ENCODE data around the gene CMTR2.
A peak's percentile ranks its signal among the peaks of the same experiment; 100 is the strongest.

CMTR2 gene

DNA sequence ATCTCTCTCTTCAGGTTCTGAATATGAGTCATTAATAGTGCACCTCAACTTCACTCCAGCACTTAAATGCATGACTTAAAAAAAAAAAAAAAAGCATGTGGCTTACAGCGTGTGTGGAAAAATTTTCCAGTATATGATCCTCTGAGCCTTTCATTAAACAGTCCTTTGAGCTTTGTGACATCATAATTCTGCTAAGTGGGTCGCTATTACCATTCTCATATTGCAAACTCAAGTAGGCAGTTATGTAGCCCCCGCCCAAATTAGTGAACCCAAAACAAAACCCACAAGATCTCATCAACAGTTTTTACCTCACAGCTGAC is 672 bp downstream of the CMTR2 start:
- Histone ChIP-seq H2BK120ac (ENCODE audit: low read depth, low read length) (no peak overlapping the region), H3K9ac (ENCODE audit: low read length) (peak overlapping the region; percentile 72), H2AK5ac (ENCODE audit: low read length) (no peak overlapping the region), H3K56ac (ENCODE audit: low read length) (peak overlapping the region; percentile 81), H4K8ac (ENCODE audit: low read depth, low read length) (peak overlapping the region; percentile 82), H3K4ac (ENCODE audit: low read depth, low read length) (no peak overlapping the region), H3K79me1 (ENCODE audit: low read length) (peaks cover 9% of the 10 kb centered on the region), H4K5ac (ENCODE audit: low read length) (no peak overlapping the region), H3K23ac (ENCODE audit: low read length) (no peak overlapping the region), H3K79me2 (ENCODE audit: control insufficient read depth, insufficient read depth, low read length) (peaks cover 10% of the 10 kb centered on the region), H2BK5ac (ENCODE audit: low read length) (no peak overlapping the region), H2BK15ac (replicated peaks; ENCODE audit: low read depth) (no peak overlapping the region), H3K4me2 (ENCODE audit: low read length) (peak overlapping the region; percentile 30), H3K18ac (ENCODE audit: low read length) (peak overlapping the region; percentile 79), H3K36me3 (ENCODE audit: control insufficient read depth, insufficient read depth, low read length) (peaks cover 2% of the 10 kb centered on the region), H3K4me3 (ENCODE audit: low read length) (peak overlapping the region; percentile 45), H3K4me1 (ENCODE audit: control insufficient read depth, low read depth, low read length) (peaks cover 5% of the 10 kb centered on the region), H3K27me3 (ENCODE audit: insufficient read depth, low read length, poor library complexity) (no peaks in the 10 kb centered on the region), H3K27ac (ENCODE audit: low read depth, low read length) (peak overlapping the region; percentile 92)
- peak; percentile 0 for DNase-seq
- no CpG with 5 or more reads among the region's 3 CpGs for WGBS (ENCODE audit: extremely low coverage, insufficient coverage, low lambda C conversion rate)

DNA sequence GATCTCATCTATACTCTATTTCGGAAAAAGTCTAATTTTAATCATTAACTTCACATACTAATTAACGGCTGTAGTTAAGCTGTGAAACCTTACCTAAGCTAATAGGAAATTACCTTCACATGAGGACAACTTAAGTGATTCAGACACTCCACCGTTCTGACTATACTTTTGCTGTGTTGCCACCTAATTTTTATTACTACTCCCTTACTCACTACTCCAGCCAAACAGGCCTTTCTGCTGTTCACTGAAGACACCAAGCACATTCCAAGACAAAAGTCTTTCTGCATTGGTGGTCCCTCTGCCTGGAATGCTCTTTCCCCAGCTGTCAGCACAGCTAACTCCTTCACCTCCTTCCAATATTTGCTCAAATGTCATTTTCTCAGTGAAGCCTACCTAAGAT is 1.3 kb downstream of the CMTR2 start:
- no peak overlapping the region for H4K5ac ChIP-seq (ENCODE audit: low read length)
- H2BK120ac ChIP-seq (ENCODE audit: low read depth, low read length) = no peak overlapping the region
- peak overlapping the region; percentile 81 for H3K56ac ChIP-seq (ENCODE audit: low read length)
- peak overlapping the region; percentile 30 for H3K4me2 ChIP-seq (ENCODE audit: low read length)
- no peak overlapping the region for H3K4me3 ChIP-seq (ENCODE audit: low read length)
- no peak overlapping the region for H3K18ac ChIP-seq (ENCODE audit: low read length)
- H3K79me2 ChIP-seq (ENCODE audit: control insufficient read depth, insufficient read depth, low read length) = peaks cover 10% of the 10 kb centered on the region
- peaks cover 2% of the 10 kb centered on the region for H3K36me3 ChIP-seq (ENCODE audit: control insufficient read depth, insufficient read depth, low read length)
- H3K4ac ChIP-seq (ENCODE audit: low read depth, low read length) = no peak overlapping the region
- H2BK5ac ChIP-seq (ENCODE audit: low read length) = no peak overlapping the region
- DNase-seq = peak; percentile 14
- no peak overlapping the region for H4K8ac ChIP-seq (ENCODE audit: low read depth, low read length)
- WGBS (ENCODE audit: extremely low coverage, insufficient coverage, low lambda C conversion rate) = no CpG with 5 or more reads among the region's 3 CpGs
- H2BK15ac ChIP-seq (replicated peaks; ENCODE audit: low read depth) = no peak overlapping the region
- H3K23ac ChIP-seq (ENCODE audit: low read length) = no peak overlapping the region
- H3K27ac ChIP-seq (ENCODE audit: low read depth, low read length) = no peak overlapping the region
- no peaks in the 10 kb centered on the region for H3K27me3 ChIP-seq (ENCODE audit: insufficient read depth, low read length, poor library complexity)
- H3K4me1 ChIP-seq (ENCODE audit: control insufficient read depth, low read depth, low read length) = peaks cover 5% of the 10 kb centered on the region
- peak overlapping the region; percentile 72 for H3K9ac ChIP-seq (ENCODE audit: low read length)
- no peak overlapping the region for H2AK5ac ChIP-seq (ENCODE audit: low read length)
- peaks cover 9% of the 10 kb centered on the region for H3K79me1 ChIP-seq (ENCODE audit: low read length)

DNA sequence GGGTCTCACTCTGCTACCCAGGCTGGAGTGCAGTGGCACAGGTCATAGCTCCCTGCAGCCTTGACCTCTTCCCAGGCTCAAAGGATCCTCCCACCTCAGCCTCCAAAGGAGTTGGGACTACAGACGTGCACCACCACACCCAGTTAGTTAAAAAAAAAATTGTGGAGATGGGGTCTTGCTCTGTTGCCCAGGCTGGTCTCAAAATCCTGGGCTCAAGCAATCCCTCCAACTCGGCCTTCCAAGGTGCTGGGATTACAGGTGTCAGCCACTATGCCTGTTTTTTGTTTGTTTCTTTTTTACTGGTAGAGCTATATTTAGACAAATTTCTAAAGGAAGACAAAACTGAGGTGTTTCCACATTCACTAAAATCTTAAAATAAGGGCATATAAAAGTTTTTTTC is 1.7 kb downstream of the CMTR2 start:
- Histone ChIP-seq H2AK5ac (ENCODE audit: low read length) (no peak overlapping the region), H3K79me1 (ENCODE audit: low read length) (peaks cover 9% of the 10 kb centered on the region), H3K27ac (ENCODE audit: low read depth, low read length) (no peak overlapping the region), H3K36me3 (ENCODE audit: control insufficient read depth, insufficient read depth, low read length) (peaks cover 2% of the 10 kb centered on the region), H2BK15ac (replicated peaks; ENCODE audit: low read depth) (no peak overlapping the region), H2BK120ac (ENCODE audit: low read depth, low read length) (no peak overlapping the region), H3K27me3 (ENCODE audit: insufficient read depth, low read length, poor library complexity) (no peaks in the 10 kb centered on the region), H2BK5ac (ENCODE audit: low read length) (no peak overlapping the region), H3K56ac (ENCODE audit: low read length) (no peak overlapping the region), H3K9ac (ENCODE audit: low read length) (no peak overlapping the region), H3K4me1 (ENCODE audit: control insufficient read depth, low read depth, low read length) (peaks cover 5% of the 10 kb centered on the region), H3K23ac (ENCODE audit: low read length) (no peak overlapping the region), H4K5ac (ENCODE audit: low read length) (no peak overlapping the region), H3K4me2 (ENCODE audit: low read length) (no peak overlapping the region), H3K79me2 (ENCODE audit: control insufficient read depth, insufficient read depth, low read length) (peaks cover 10% of the 10 kb centered on the region), H3K4ac (ENCODE audit: low read depth, low read length) (no peak overlapping the region), H3K4me3 (ENCODE audit: low read length) (no peak overlapping the region), H3K18ac (ENCODE audit: low read length) (no peak overlapping the region), H4K8ac (ENCODE audit: low read depth, low read length) (peak overlapping the region; percentile 56)
- no CpG with 5 or more reads among the region's 2 CpGs for WGBS (ENCODE audit: extremely low coverage, insufficient coverage, low lambda C conversion rate)
- no peak for DNase-seq

DNA sequence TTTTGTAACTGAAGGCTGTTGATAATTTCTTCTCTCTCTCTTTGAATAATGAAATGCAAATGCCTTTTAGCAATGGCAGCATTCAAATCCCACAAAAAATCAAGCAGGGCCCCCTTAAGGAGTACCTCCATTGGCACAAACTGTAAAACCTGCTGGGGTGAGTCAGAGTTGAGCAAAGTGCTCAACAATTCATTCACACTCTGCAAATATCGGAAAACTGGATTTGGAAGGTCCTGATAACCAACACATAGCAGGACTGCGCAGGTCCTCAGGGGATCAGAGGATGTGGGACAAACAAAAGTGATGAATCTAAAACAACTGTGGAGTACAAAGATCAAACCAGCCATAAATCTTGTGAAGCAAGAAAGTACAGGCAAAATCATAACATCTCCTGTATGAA is 5.6 kb downstream of the CMTR2 start:
- no peak overlapping the region for H3K18ac ChIP-seq (ENCODE audit: low read length)
- H4K5ac ChIP-seq (ENCODE audit: low read length) = no peak overlapping the region
- no peak overlapping the region for H3K4me2 ChIP-seq (ENCODE audit: low read length)
- WGBS (ENCODE audit: extremely low coverage, insufficient coverage, low lambda C conversion rate) = no CpG with 5 or more reads among the region's 2 CpGs
- DNase-seq = no peak
- H3K4me1 ChIP-seq (ENCODE audit: control insufficient read depth, low read depth, low read length) = peaks cover 5% of the 10 kb centered on the region
- no peak overlapping the region for H3K4me3 ChIP-seq (ENCODE audit: low read length)
- H3K23ac ChIP-seq (ENCODE audit: low read length) = no peak overlapping the region
- peaks cover 2% of the 10 kb centered on the region for H3K36me3 ChIP-seq (ENCODE audit: control insufficient read depth, insufficient read depth, low read length)
- no peak overlapping the region for H2BK15ac ChIP-seq (replicated peaks; ENCODE audit: low read depth)
- no peak overlapping the region for H2BK5ac ChIP-seq (ENCODE audit: low read length)
- no peak overlapping the region for H4K8ac ChIP-seq (ENCODE audit: low read depth, low read length)
- peaks cover 10% of the 10 kb centered on the region for H3K79me2 ChIP-seq (ENCODE audit: control insufficient read depth, insufficient read depth, low read length)
- no peak overlapping the region for H3K27ac ChIP-seq (ENCODE audit: low read depth, low read length)
- no peak overlapping the region for H2BK120ac ChIP-seq (ENCODE audit: low read depth, low read length)
- no peak overlapping the region for H3K9ac ChIP-seq (ENCODE audit: low read length)
- peaks cover 9% of the 10 kb centered on the region for H3K79me1 ChIP-seq (ENCODE audit: low read length)
- no peaks in the 10 kb centered on the region for H3K27me3 ChIP-seq (ENCODE audit: insufficient read depth, low read length, poor library complexity)
- no peak overlapping the region for H3K4ac ChIP-seq (ENCODE audit: low read depth, low read length)
- no peak overlapping the region for H2AK5ac ChIP-seq (ENCODE audit: low read length)
- no peak overlapping the region for H3K56ac ChIP-seq (ENCODE audit: low read length)

DNA sequence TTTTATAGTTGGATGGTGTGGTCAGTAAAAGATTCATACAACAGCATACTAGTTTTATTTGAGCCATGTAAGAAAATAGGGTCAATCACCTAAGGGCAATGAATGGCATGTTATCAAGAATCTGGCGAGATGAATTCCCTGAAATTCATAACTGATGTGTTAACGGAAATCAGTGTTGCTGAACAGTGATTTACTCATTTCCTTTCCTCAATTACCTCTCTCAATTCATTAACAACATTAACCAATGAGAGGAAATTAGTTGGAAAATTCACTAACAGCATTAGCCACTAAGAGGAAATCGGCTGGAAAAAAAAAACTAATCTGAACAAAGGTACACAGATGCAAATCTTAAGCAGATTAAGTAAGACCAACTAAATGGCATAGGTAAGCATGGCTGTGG is 6.3 kb downstream of the CMTR2 start:
- no peak overlapping the region for H2BK15ac ChIP-seq (replicated peaks; ENCODE audit: low read depth)
- H3K4me3 ChIP-seq (ENCODE audit: low read length) = no peak overlapping the region
- no peak overlapping the region for H3K27ac ChIP-seq (ENCODE audit: low read depth, low read length)
- no peak overlapping the region for H3K9ac ChIP-seq (ENCODE audit: low read length)
- H2AK5ac ChIP-seq (ENCODE audit: low read length) = no peak overlapping the region
- peaks cover 2% of the 10 kb centered on the region for H3K36me3 ChIP-seq (ENCODE audit: control insufficient read depth, insufficient read depth, low read length)
- H3K27me3 ChIP-seq (ENCODE audit: insufficient read depth, low read length, poor library complexity) = no peaks in the 10 kb centered on the region
- H4K8ac ChIP-seq (ENCODE audit: low read depth, low read length) = no peak overlapping the region
- H2BK120ac ChIP-seq (ENCODE audit: low read depth, low read length) = no peak overlapping the region
- H3K4ac ChIP-seq (ENCODE audit: low read depth, low read length) = no peak overlapping the region
- H2BK5ac ChIP-seq (ENCODE audit: low read length) = no peak overlapping the region
- no peak for DNase-seq
- no peak overlapping the region for H3K23ac ChIP-seq (ENCODE audit: low read length)
- no peak overlapping the region for H3K18ac ChIP-seq (ENCODE audit: low read length)
- peaks cover 7% of the 10 kb centered on the region for H3K79me1 ChIP-seq (ENCODE audit: low read length)
- H3K56ac ChIP-seq (ENCODE audit: low read length) = no peak overlapping the region
- H4K5ac ChIP-seq (ENCODE audit: low read length) = no peak overlapping the region
- peaks cover under 1% of the 10 kb centered on the region for H3K4me1 ChIP-seq (ENCODE audit: control insufficient read depth, low read depth, low read length)
- H3K4me2 ChIP-seq (ENCODE audit: low read length) = no peak overlapping the region
- peaks cover 6% of the 10 kb centered on the region for H3K79me2 ChIP-seq (ENCODE audit: control insufficient read depth, insufficient read depth, low read length)
- WGBS (ENCODE audit: extremely low coverage, insufficient coverage, low lambda C conversion rate) = no CpG with 5 or more reads among the region's 3 CpGs

DNA sequence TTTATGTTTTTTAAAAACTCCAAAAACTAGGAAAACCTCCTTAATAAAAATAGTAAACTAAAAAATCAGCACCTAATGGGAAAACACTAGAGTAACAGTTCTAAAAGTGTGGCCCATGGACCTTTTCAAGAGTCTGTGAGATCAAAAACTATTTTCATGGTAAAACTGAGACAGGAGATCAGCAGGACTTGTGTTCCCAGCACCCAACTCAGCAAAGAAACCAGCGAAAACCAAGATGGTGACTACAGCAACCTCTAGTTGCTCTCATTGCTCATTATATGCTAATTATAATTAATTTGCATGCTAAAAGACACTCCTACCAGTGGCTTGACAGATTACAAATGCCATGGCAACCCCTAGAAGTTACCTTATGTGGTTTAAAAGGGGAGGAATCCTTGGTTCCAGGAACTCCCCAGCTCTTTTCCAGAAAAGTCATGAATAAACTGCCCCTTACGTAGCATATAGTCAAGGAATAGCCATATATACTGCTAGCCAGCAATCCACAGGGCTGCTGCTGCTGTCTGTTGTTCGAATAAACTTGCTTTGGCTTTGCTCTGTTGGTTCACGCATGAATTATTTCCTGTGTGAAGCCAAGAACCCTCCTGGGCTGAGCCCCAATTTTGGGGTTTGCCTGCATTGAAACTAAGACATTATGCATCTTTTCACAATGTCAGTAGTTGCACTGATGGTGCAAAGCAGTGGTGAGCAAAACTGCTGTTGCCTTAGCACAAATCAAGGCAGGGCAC is 12.4 kb downstream of the CMTR2 start:
- Histone ChIP-seq H3K18ac (ENCODE audit: low read length) (no peak overlapping the region), H3K79me1 (ENCODE audit: low read length) (no peaks in the 10 kb centered on the region), H3K36me3 (ENCODE audit: control insufficient read depth, insufficient read depth, low read length) (no peaks in the 10 kb centered on the region), H3K4me2 (ENCODE audit: low read length) (no peak overlapping the region), H2BK15ac (replicated peaks; ENCODE audit: low read depth) (no peak overlapping the region), H3K4me3 (ENCODE audit: low read length) (no peak overlapping the region), H3K79me2 (ENCODE audit: control insufficient read depth, insufficient read depth, low read length) (no peaks in the 10 kb centered on the region), H2BK120ac (ENCODE audit: low read depth, low read length) (no peak overlapping the region), H4K5ac (ENCODE audit: low read length) (no peak overlapping the region), H3K4me1 (ENCODE audit: control insufficient read depth, low read depth, low read length) (no peaks in the 10 kb centered on the region), H3K27me3 (ENCODE audit: insufficient read depth, low read length, poor library complexity) (no peaks in the 10 kb centered on the region), H3K23ac (ENCODE audit: low read length) (no peak overlapping the region), H2BK5ac (ENCODE audit: low read length) (no peak overlapping the region), H3K4ac (ENCODE audit: low read depth, low read length) (no peak overlapping the region), H3K27ac (ENCODE audit: low read depth, low read length) (no peak overlapping the region), H4K8ac (ENCODE audit: low read depth, low read length) (no peak overlapping the region), H3K56ac (ENCODE audit: low read length) (no peak overlapping the region), H2AK5ac (ENCODE audit: low read length) (no peak overlapping the region), H3K9ac (ENCODE audit: low read length) (no peak overlapping the region)
- no CpG with 5 or more reads among the region's 4 CpGs for whole genome bisulfite sequencing (ENCODE audit: extremely low coverage, insufficient coverage, low lambda C conversion rate)
- DNase-seq = no peak

All from mesendoderm (in vitro differentiated cells).